ENCODE results near the gene LCP2. TPM values are rescaled to one million over a fixed set of nuclear protein-coding genes. Genes with fewer than 3 reads are reported as not detected.

Gene LCP2
- total and polyA plus RNA-seq, 7 experiments from 2014 or later: 189 to 414 (median 295) TPM

DNA sequence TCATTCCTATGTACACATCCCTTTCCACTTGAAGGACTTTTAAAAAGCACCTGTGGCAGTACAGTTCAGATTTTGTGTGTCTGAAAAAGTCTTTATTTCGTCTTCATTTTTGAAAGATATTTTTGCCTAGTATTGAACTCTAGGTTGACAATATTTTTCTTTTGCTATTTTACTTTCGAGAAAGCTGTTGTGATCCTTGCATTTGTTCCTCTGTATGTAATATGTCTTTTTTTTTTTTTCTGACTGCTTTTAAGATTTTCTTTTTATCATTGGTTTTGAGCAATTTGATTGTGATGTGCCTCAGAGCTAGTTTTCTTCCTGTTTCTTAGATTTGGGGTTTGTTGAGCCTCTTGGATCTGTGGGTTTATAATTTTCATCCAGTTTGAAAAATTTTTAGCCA lies 13.3 kb downstream of the LCP2 start:
- no peaks in the 10 kb centered on the region for H3K27me3 ChIP-seq (ENCODE audit: control insufficient read depth in 2 of 2, insufficient read depth in 2 of 2, low read length in 2 of 2)

DNA sequence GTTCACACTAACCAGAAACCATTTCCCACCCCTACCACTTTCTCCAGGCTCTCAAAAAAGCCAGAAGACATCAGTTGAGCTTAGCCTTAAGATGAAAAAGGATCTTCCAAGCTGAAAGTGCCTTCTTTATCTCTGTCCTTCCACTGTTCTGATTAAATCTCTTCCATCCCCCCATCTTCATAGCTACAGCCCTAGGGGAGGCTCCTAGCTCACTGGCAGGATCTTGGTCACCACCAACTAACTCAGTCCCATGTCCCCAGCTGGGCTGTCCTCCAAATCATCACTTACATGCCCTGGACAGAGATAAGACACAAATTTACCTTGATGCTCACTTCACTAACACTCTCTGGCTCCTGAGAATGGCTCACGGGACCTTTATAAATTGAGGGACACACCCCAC lies 14.3 kb downstream of the LCP2 start:
- Histone ChIP-seq H3K4me1 (ENCODE audit: control insufficient read depth in 2 of 2, insufficient read depth in 2 of 2, low read length in 2 of 2) (peaks cover 92 to 93% of the 10 kb centered on the region in 2 donors), H3K27ac (ENCODE audit: low read depth, low read length) (peak overlapping the region; percentile 75), H3K27me3 (ENCODE audit: control insufficient read depth in 2 of 2, insufficient read depth in 2 of 2, low read length in 2 of 2) (no peaks in the 10 kb centered on the region), H3K36me3 (ENCODE audit: control insufficient read depth in 2 of 3, insufficient read depth in 3 of 3, low read length in 3 of 3) (peaks cover 26 to 65% (median 46%) of the 10 kb centered on the region in 3 experiments), H3K4me3 (ENCODE audit: low read length) (peak overlapping the region; percentile 15), H3K9me3 (ENCODE audit: control insufficient read depth in 2 of 3, low read length in 3 of 3) (no peaks in the 10 kb centered on the region)
- DNase-seq: no peak
- Mint-ChIP-seq H3K36me3 (peaks cover 24 to 72% (median 63%) of the 10 kb centered on the region in 5 donors), H3K9me3 (peaks cover 0 to 5% (median 0%) of the 10 kb centered on the region in 11 donors), H3K4me1 (peaks cover 91 to 100% (median 98%) of the 10 kb centered on the region in 7 donors), H3K4me3 (peak overlapping the region; percentile 67 to 100 (median 76)), H3K27ac (peak overlapping the region; percentile 82 to 98 (median 93)), H3K27me3 (peaks cover 0 to 2% (median 0%) of the 10 kb centered on the region in 5 donors)
- ATAC-seq: no peak
- ChIA-PET CTCF (interaction anchor here (1.2 to 20.9 kb wide), 6 partner anchors 9 to 58 kb away, joined by 3 to 430 read pairs (median 6); partner anchors contain the start of gene LCP2), POLR2A (interaction anchor here (1.3 to 39.5 kb wide), 6 partner anchors 10 to 47 kb away, joined by 5 to 1119 read pairs (median 15); partner anchors contain the start of gene LCP2)
- intact Hi-C loops (cut with micrococcal nuclease): no loop called here

More for the DNA sequence above, 13.3 kb downstream of the LCP2 start:
- no peaks in the 10 kb centered on the region for H3K27me3 Mint-ChIP-seq
- ATAC-seq: no peak
- H3K36me3 Mint-ChIP-seq: peaks cover 31 to 81% (median 72%) of the 10 kb centered on the region in 5 donors
- H3K27ac Mint-ChIP-seq: peak overlapping the region; percentile 64 to 98 (median 93)
- H3K4me3 Mint-ChIP-seq: peak overlapping the region; percentile 48 to 100 (median 59)
- Histone ChIP-seq H3K4me1 (ENCODE audit: control insufficient read depth in 2 of 2, insufficient read depth in 2 of 2, low read length in 2 of 2) (peaks cover 96% of the 10 kb centered on the region in 2 donors), H3K36me3 (ENCODE audit: control insufficient read depth in 2 of 3, insufficient read depth in 3 of 3, low read length in 3 of 3) (peaks cover 35 to 74% (median 54%) of the 10 kb centered on the region in 3 experiments), H3K4me3 (ENCODE audit: low read length) (peak overlapping the region; percentile 15), H3K27ac (ENCODE audit: low read depth, low read length) (peak overlapping the region; percentile 75), H3K9me3 (ENCODE audit: control insufficient read depth in 2 of 3, low read length in 3 of 3) (no peaks in the 10 kb centered on the region)
- intact Hi-C loops (cut with micrococcal nuclease): no loop called here
- DNase-seq: no peak
- ChIA-PET CTCF (interaction anchor here (1.4 to 20.9 kb wide), 3 partner anchors 9 to 59 kb away, joined by 4 to 430 read pairs (median 430); partner anchors contain the start of gene LCP2), POLR2A (interaction anchor here (0.7 to 39.5 kb wide), 4 partner anchors 10 to 62 kb away, joined by 5 to 1119 read pairs (median 206); partner anchors contain the start of gene LCP2)
- H3K4me1 Mint-ChIP-seq: peaks cover 92 to 100% (median 99%) of the 10 kb centered on the region in 7 donors
- peaks cover 0 to 5% (median 0%) of the 10 kb centered on the region in 11 donors for H3K9me3 Mint-ChIP-seq

DNA sequence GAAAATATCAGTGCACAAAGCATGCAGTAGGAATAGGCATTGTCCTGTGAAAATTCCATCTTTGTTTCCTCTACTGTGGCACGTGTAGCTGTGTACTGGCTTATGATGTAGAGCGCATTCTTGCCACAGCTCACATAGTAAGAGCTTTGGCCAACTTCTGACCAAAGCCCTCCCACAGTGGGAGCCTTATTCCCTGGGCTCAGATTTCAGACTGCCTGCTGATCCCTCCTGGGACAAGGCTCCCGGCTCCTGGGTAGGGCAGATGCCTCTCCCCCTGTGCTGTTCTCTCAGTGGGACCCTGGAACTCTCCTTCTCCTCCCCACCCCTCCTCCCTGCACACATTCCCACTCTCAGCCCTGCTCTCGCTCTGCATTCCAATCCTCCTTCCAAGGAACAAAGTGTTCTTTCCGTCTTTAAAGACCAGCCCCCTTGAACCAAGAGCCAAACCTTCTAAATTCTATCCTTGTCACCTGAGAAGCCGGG lies 17.5 kb downstream of the LCP2 start:
- Histone ChIP-seq H3K9me3 (ENCODE audit: control insufficient read depth in 2 of 3, low read length in 3 of 3) (no peaks in the 10 kb centered on the region), H3K36me3 (ENCODE audit: control insufficient read depth in 2 of 3, insufficient read depth in 3 of 3, low read length in 3 of 3) (peaks cover 17 to 37% (median 30%) of the 10 kb centered on the region in 3 experiments), H3K4me3 (ENCODE audit: low read length) (peak overlapping the region; percentile 9), H3K27ac (ENCODE audit: low read depth, low read length) (peak overlapping the region; percentile 75), H3K27me3 (ENCODE audit: control insufficient read depth in 2 of 2, insufficient read depth in 2 of 2, low read length in 2 of 2) (no peaks in the 10 kb centered on the region), H3K4me1 (ENCODE audit: control insufficient read depth in 2 of 2, insufficient read depth in 2 of 2, low read length in 2 of 2) (peaks cover 92 to 93% of the 10 kb centered on the region in 2 donors)
- Mint-ChIP-seq H3K27me3 (peaks cover 0 to 2% (median 0%) of the 10 kb centered on the region in 5 donors), H3K9me3 (peaks cover 0 to 5% (median 0%) of the 10 kb centered on the region in 11 donors), H3K4me3 (peak overlapping the region; percentile 68 to 100 (median 86)), H3K27ac (peak overlapping the region; percentile 93 to 98 (median 95)), H3K36me3 (peaks cover 7 to 71% (median 41%) of the 10 kb centered on the region in 5 donors), H3K4me1 (peaks cover 84 to 100% (median 96%) of the 10 kb centered on the region in 7 donors)
- no peak for ATAC-seq
- intact Hi-C loops (cut with micrococcal nuclease): no loop called here
- DNase-seq: no peak
- POLR2A ChIA-PET: interaction anchor here (1.6 to 39.5 kb wide), 6 partner anchors 14 to 58 kb away, joined by 8 to 1119 read pairs (median 26); partner anchors contain the start of gene LCP2
- CTCF ChIA-PET: interaction anchor here (2.6 to 20.9 kb wide), 5 partner anchors 13 to 59 kb away, joined by 15 to 430 read pairs (median 70); partner anchors contain the start of gene LCP2

DNA sequence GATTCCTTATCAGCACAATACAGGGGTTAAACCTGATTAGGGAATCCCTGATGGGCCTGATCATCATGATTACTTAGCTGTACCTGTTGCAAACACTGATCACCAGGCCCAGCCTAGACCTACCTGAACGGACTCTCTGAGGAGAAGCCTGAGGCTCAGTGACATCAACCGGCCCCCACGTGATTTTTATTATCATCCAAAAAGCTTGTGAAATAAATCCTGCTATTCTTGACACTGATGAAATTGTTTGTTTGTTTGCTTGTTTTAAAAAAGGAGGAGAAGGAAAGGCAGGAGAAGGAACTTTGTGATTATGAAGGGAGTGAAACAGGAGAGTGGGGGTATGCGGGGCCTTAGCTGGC lies 18.1 kb downstream of the LCP2 start:
- Histone ChIP-seq H3K27ac (ENCODE audit: low read depth, low read length) (peak overlapping the region; percentile 75), H3K36me3 (ENCODE audit: control insufficient read depth in 2 of 3, insufficient read depth in 3 of 3, low read length in 3 of 3) (peaks cover 20 to 38% (median 31%) of the 10 kb centered on the region in 3 experiments), H3K9me3 (ENCODE audit: control insufficient read depth in 2 of 3, low read length in 3 of 3) (no peaks in the 10 kb centered on the region), H3K4me3 (ENCODE audit: low read length) (peak overlapping the region; percentile 33), H3K4me1 (ENCODE audit: control insufficient read depth in 2 of 2, insufficient read depth in 2 of 2, low read length in 2 of 2) (peaks cover 92 to 94% of the 10 kb centered on the region in 2 donors), H3K27me3 (ENCODE audit: control insufficient read depth in 2 of 2, insufficient read depth in 2 of 2, low read length in 2 of 2) (no peaks in the 10 kb centered on the region)
- Mint-ChIP-seq H3K9me3 (peaks cover 0 to 3% (median 0%) of the 10 kb centered on the region in 11 donors), H3K4me1 (peaks cover 78 to 100% (median 94%) of the 10 kb centered on the region in 7 donors), H3K36me3 (peaks cover 7 to 69% (median 37%) of the 10 kb centered on the region in 5 donors), H3K27me3 (peaks cover 0 to 2% (median 0%) of the 10 kb centered on the region in 5 donors), H3K27ac (peak overlapping the region; percentile 93 to 98 (median 95)), H3K4me3 (peak overlapping the region; percentile 60 to 100 (median 86))
- CTCF ChIA-PET: interaction anchor here (1.0 to 20.9 kb wide), 7 partner anchors 10 to 59 kb away, joined by 5 to 430 read pairs (median 24); partner anchors contain the start of gene LCP2
- intact Hi-C loops (cut with micrococcal nuclease): loop anchor here in 1 of 2 donors (1.0 to 10.0 kb wide), 4 partner anchors 17 to 1895 kb away; no protein-coding TSS in a partner anchor
- POLR2A ChIA-PET: interaction anchor here (1.0 to 39.5 kb wide), 8 partner anchors 14 to 59 kb away, joined by 4 to 1119 read pairs (median 16); partner anchors contain the start of gene LCP2
- ATAC-seq (no peak), DNase-seq (no peak)

DNA sequence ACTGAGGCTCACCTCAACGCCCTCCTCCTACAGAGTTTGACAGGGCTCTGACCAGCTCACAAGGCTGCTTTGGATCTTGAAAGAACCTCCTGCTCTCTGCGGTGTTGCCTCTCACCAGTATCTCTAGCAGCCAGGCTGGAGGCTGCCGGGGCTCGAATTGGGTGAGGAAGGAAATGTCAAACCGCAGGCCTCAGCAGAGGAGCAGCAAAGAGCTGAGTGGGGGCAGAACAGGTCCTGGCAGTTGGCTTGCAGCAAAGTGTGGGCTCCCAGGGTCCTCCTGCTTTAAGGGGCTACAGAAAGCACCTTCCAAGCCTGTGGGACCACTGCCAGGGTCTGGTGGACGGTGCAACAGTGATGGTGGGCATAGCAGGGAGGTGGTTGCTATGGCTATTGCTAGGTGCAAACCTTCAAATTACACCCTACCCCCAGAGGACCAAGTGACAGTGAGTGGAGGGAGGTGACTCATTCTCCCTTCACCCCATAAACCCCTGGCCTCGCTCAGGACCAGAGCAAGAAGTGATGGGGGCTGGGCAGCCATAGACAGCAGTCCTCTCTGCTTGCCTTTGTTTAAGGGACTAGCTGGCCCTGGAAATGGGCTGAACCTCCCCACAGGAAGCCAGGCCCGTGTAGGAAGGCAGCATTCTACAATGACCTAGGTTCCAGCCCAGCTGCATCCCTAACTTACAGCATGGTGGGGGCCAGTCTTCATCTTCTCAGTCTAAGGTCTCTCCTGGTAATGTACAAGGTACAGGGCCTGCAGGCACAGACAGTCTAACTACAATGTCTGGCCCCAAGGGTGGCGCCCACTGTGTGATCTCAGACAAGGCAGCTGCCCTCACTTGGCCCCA lies 18.7 kb downstream of the LCP2 start:
- peak overlapping the region; percentile 75 for H3K27ac ChIP-seq (ENCODE audit: low read depth, low read length)
- ATAC-seq (peak; percentile 84), DNase-seq (peak; percentile 66 to 93 (median 90))
- H3K4me1 ChIP-seq (ENCODE audit: control insufficient read depth in 2 of 2, insufficient read depth in 2 of 2, low read length in 2 of 2): peaks cover 92 to 94% of the 10 kb centered on the region in 2 donors
- CTCF ChIA-PET: interaction anchor here (1.0 to 20.9 kb wide), 8 partner anchors 10 to 60 kb away, joined by 3 to 430 read pairs (median 20); partner anchors contain the start of gene LCP2
- peak overlapping the region; percentile 33 for H3K4me3 ChIP-seq (ENCODE audit: low read length)
- POLR2A ChIA-PET: interaction anchor here (0.7 to 39.5 kb wide), 10 partner anchors 10 to 59 kb away, joined by 3 to 1119 read pairs (median 8); partner anchors contain the start of gene LCP2
- peak overlapping the region; percentile 93 to 98 (median 95) for H3K27ac Mint-ChIP-seq
- peak overlapping the region; percentile 68 to 100 (median 86) for H3K4me3 Mint-ChIP-seq
- intact Hi-C loops (cut with micrococcal nuclease): loop anchor here (1.0 to 10.0 kb wide), 9 partner anchors 11 to 1896 kb away; partner anchors contain the start of gene LCP2 (in 2 of the 2)
- no peaks in the 10 kb centered on the region for H3K9me3 ChIP-seq (ENCODE audit: control insufficient read depth in 2 of 3, low read length in 3 of 3)
- H3K9me3 Mint-ChIP-seq: no peaks in the 10 kb centered on the region
- peaks cover 21 to 39% (median 25%) of the 10 kb centered on the region in 3 experiments for H3K36me3 ChIP-seq (ENCODE audit: control insufficient read depth in 2 of 3, insufficient read depth in 3 of 3, low read length in 3 of 3)
- H3K27me3 Mint-ChIP-seq: peaks cover 0 to 2% (median 0%) of the 10 kb centered on the region in 5 donors
- no peaks in the 10 kb centered on the region for H3K27me3 ChIP-seq (ENCODE audit: control insufficient read depth in 2 of 2, insufficient read depth in 2 of 2, low read length in 2 of 2)
- peaks cover 72 to 100% (median 96%) of the 10 kb centered on the region in 7 donors for H3K4me1 Mint-ChIP-seq
- peaks cover 7 to 70% (median 39%) of the 10 kb centered on the region in 5 donors for H3K36me3 Mint-ChIP-seq
